Body of pancreas (tissue), 4 donors: Measurements from ENCODE around the gene LGI1. TPM values are rescaled to one million over a fixed set of nuclear protein-coding genes. Genes with fewer than 3 reads are reported as not detected.

Experiments
- ATAC-seq: fragments of 150-250 bp; one replicate; pipeline ENCODE4 v1.9.1; 2016
- DNase-seq, 4 donors: peaks; one replicate each; pipeline ENCODE4 v3.0.0-alpha.2; 2019
- H3K27ac ChIP-seq, 4 donors: fragments of 200-600 bp; sonication (generic); 1 replicate in 3 of 4; 2 replicates in 1 of 4; pipeline versions ENCODE4 v1.5.1 to v1.6.1; 2016 to 2019; ENCODE audit warnings: mild to moderate bottlenecking in 1 of 4, mixed read lengths in 1 of 4, moderate library complexity in 1 of 4
- H3K27me3 ChIP-seq, 2 donors: fragments of 200-600 bp; sonication (generic); one replicate each; pipeline ENCODE4 v1.6.0; 2016; ENCODE audit warnings: mild to moderate bottlenecking in 1 of 2
- H3K36me3 ChIP-seq, 2 donors: fragments of 200-600 bp; sonication (generic); replicated peaks in 1 of 2; 2 replicates each; pipeline ENCODE4 v1.5.1; 2016; ENCODE audit warnings: low read depth in 2 of 2; ENCODE audit not compliant: insufficient read depth in 1 of 2
- H3K4me1 ChIP-seq: fragments of 200-600 bp; sonication (generic); one replicate; pipeline ENCODE4 v1.6.0; 2016
- H3K4me3 ChIP-seq, 2 donors: fragments of 200-600 bp; sonication (generic); 1 replicate in 1 of 2; 2 replicates in 1 of 2; pipeline ENCODE4 v1.5.1; 2016 to 2019
- H3K9me3 ChIP-seq, 3 donors: fragments of 200-600 bp; sonication (generic); 1 replicate in 2 of 3; 2 replicates in 1 of 3; pipeline ENCODE4 v1.5.1; 2016
- CTCF ChIP-seq, 7 experiments: fragments of 450-650 bp in 4 of 7; fragments of 200-600 bp in 3 of 7; sonication (generic) in 3 of 7; IDR thresholded peaks; one replicate each; pipeline ENCODE4 v1.5.1; 2016 to 2019; ENCODE audit warnings: antibody characterized with exemption in 7 of 7
- POLR2A ChIP-seq, 3 donors: fragments of 450-650 bp; IDR thresholded peaks; one replicate each; pipeline ENCODE4 v1.6.1; 2016; ENCODE audit warnings: antibody characterized with exemption in 3 of 3, mild to moderate bottlenecking in 2 of 3
- WGBS, 2 donors: methylation state at CpG; one replicate each; pipeline ENCODE4 v1.1.5; 2017; 5-methylcytosine and 5-hydroxymethylcytosine counted together
- intact Hi-C: fragments of 100-400 bp; cut with DNase I; formaldehyde crosslinking; loops from one replicate; pipeline ENCODE4 v1.15.1; 2023
- total RNA-seq, 2 donors: library from RNA; depleted of rRNA; stranded (reverse); fragments of >200 nt; gene quantifications; one replicate each; pipeline ENCODE4 v1.1.0, GENCODE V29; 2016

LGI1 gene
- total RNA-seq, 2 donors from 2014 or later: not detected

GRCh38 chr10:93773705-93774104, 16.0 kb downstream of the LGI1 start:
- 66 to 75% methylated on average over 4 of the region's 4 CpGs for WGBS, 2 donors

GRCh38 chr10:93775356-93775755, 17.6 kb downstream of the LGI1 start:
- 21 to 23% methylated on average over 5 of the region's 5 CpGs for WGBS, 2 donors
- ATAC-seq: peak; percentile 53
- H3K36me3 ChIP-seq: no peaks in the 10 kb centered on the region
- DNase-seq: no peak
- peaks cover 4% of the 10 kb centered on the region for H3K4me1 ChIP-seq
- intact Hi-C loops: no loop called here
- no peak overlapping the region for H3K4me3 ChIP-seq
- no peaks in the 10 kb centered on the region for H3K9me3 ChIP-seq
- peak in 4 of 7 experiments; percentile 26 to 31 (median 30) for TF ChIP-seq CTCF (IDR thresholded peaks at IDR 0.05)
- no peak for TF ChIP-seq POLR2A (IDR thresholded peaks at IDR 0.05)
- no peak overlapping the region for H3K27ac ChIP-seq
- no peaks in the 10 kb centered on the region for H3K27me3 ChIP-seq

More at GRCh38 chr10:93773705-93774104, 16.0 kb downstream of the LGI1 start:
- no peaks in the 10 kb centered on the region for H3K36me3 ChIP-seq
- no peak overlapping the region for H3K4me3 ChIP-seq
- H3K4me1 ChIP-seq: peaks cover 4% of the 10 kb centered on the region
- ATAC-seq (no peak), DNase-seq (no peak)
- H3K27ac ChIP-seq: no peak overlapping the region
- H3K27me3 ChIP-seq: no peaks in the 10 kb centered on the region
- intact Hi-C loops: no loop called here
- H3K9me3 ChIP-seq: no peaks in the 10 kb centered on the region
- TF ChIP-seq POLR2A (IDR thresholded peaks at IDR 0.05) (no peak), CTCF (IDR thresholded peaks at IDR 0.05) (no peak)

GRCh38 chr10:93777092-93777491, 19.4 kb downstream of the LGI1 start:
- Histone ChIP-seq H3K4me1 (peaks cover 4% of the 10 kb centered on the region), H3K9me3 (no peaks in the 10 kb centered on the region), H3K27me3 (no peaks in the 10 kb centered on the region), H3K36me3 (no peaks in the 10 kb centered on the region), H3K27ac (no peak overlapping the region), H3K4me3 (no peak overlapping the region)
- no peak for TF ChIP-seq CTCF (IDR thresholded peaks at IDR 0.05)
- no peak for TF ChIP-seq POLR2A (IDR thresholded peaks at IDR 0.05)
- 22 to 32% methylated on average over 2 of the region's 2 CpGs for WGBS, 2 donors
- DNase-seq (no peak), ATAC-seq (no peak)
- intact Hi-C loops: no loop called here

GRCh38 chr10:93784059-93784458, 26.3 kb downstream of the LGI1 start:
- Histone ChIP-seq H3K4me1 (no peaks in the 10 kb centered on the region), H3K9me3 (no peaks in the 10 kb centered on the region), H3K4me3 (no peak overlapping the region), H3K27me3 (no peaks in the 10 kb centered on the region), H3K36me3 (no peaks in the 10 kb centered on the region), H3K27ac (no peak overlapping the region)
- no peak for TF ChIP-seq POLR2A (IDR thresholded peaks at IDR 0.05)
- TF ChIP-seq CTCF (IDR thresholded peaks at IDR 0.05): no peak
- ATAC-seq: no peak
- no peak for DNase-seq
- intact Hi-C loops: no loop called here
- 48 to 64% methylated on average over 2 of the region's 2 CpGs for WGBS, 2 donors

- Histone ChIP-seq H3K4me3 (no peak overlapping the region), H3K9me3 (no peaks in the 10 kb centered on the region), H3K4me1 (no peaks in the 10 kb centered on the region), H3K36me3 (no peaks in the 10 kb centered on the region), H3K27me3 (no peaks in the 10 kb centered on the region), H3K27ac (no peak overlapping the region)
- intact Hi-C loops: no loop called here
- 48% methylated on average over 3 of the region's 3 CpGs for WGBS, 2 donors
- DNase-seq (no peak), ATAC-seq (no peak)
- no peak for TF ChIP-seq POLR2A (IDR thresholded peaks at IDR 0.05)
- no peak for TF ChIP-seq CTCF (IDR thresholded peaks at IDR 0.05)
Measured at GRCh38 chr10:93788413-93789208, 30.9 kb downstream of the LGI1 start.
